HG03045 (cell line): ENCODE results near the gene ZCCHC24.

Experiments used
- ATAC-seq: cut with Tn5 transposase; IDR thresholded peaks from one replicate; pipeline ENCODE4 v1.9.1; 2021; ENCODE audit warnings: mild to moderate bottlenecking, moderate library complexity; ENCODE audit not compliant: unreplicated experiment

The ZCCHC24 gene

DNA sequence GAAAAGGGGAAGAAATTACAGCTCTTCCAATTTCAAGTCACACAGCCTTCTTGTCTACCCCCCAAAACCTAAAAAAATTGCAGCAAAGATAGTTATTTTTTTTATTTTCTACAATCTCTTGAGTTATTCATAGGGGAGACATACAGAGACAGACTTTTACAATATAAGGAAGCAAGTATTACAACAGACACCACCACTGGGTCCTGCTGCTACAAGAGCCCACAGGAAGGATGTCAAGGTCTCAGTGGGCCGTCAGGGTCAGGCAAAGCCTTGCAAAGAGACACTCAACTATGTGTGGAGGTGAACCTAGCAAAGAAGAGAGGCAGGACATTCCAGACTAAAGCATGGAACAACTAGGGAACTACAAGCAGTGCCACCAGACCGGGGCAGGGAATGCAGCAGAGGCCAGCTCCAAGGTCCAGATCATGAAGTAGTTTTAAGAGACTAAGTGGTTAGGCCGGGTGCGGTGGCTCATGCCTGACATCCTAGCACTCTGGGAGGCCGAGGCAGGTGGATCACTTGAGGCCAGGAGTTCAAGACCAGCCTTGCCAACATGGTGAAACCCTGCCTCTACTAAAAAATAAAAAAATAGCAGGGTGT lies 28.2 kb upstream of the ZCCHC24 start:
- ATAC-seq = no peak

DNA sequence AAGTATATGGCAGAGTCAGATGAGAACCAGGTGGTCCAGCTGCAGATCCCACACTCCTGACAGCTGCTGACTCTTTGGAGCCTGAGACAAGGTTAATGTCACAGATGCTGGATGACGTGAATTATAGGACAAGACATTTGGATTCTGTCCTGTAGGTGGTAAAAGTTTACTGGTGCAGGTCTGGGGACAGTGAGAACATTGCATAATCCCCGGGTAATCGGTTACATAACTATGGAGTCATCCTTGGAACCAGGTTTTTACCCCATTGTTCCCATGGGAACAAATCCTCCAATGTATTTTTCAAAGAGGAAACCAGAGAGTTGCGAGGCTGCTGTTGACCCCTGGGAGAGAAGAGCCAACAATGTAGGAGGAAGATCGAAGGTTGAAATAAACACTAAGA lies 27.5 kb upstream of the ZCCHC24 start:
- no peak for ATAC-seq

DNA sequence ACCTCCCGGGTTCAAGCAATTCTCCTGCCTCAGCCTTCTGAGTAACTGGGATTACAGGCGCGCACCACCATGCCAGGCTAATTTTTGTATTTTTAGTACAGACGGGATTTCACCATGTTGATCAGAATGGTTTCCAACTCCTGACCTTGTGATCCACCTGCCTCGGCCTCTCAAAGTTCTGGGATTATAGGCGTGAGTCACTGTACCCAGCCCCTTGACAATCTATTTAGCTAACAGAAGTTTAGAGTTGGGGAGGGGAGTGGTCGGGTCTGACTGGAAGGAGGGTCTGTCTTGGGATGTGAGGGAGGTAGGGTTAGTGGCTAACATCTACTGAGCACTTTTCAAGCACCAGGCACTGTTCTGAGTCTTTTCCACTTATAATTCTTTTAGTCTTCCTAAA lies 27.0 kb upstream of the ZCCHC24 start:
- no peak for ATAC-seq

DNA sequence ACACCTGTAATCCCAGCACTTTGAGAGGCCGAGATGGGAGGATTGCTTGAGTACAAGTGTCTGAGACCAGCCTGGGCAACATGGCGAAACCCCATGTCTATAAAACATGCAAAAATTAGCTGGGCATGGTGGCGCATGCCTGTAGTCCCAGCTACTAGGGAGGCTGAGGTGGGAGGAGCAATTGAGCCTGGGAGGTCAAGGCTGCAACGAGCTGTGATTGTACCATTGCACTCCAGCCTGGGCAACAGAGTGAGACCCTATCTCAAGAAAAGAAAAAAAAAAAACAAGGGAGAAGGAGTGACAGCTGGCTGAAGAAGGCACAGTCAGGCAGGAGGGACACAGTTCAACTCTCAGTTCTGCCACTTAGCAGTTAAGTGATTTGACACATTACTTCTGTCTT lies 26.4 kb upstream of the ZCCHC24 start:
- no peak for ATAC-seq

DNA sequence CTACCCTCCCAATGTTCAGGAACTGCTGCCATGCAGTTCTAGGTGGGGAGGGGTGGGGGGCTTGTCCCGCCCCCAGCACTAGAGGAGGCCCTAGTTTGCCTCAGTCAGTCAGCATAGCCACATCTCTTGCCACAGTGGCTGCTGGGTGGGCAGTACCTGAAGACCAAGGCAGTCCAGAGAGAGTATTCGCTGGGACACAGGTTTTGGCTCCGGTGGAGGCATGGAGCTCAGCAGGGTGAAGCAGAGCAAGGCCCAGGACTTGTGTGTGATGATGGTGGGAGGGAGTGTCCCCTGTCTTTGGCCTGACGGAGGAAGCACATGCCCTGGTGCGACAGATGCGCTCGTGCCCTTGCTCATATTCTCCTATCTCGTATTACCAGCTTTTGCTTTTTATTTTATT lies 24.7 kb upstream of the ZCCHC24 start:
- ATAC-seq = no peak

DNA sequence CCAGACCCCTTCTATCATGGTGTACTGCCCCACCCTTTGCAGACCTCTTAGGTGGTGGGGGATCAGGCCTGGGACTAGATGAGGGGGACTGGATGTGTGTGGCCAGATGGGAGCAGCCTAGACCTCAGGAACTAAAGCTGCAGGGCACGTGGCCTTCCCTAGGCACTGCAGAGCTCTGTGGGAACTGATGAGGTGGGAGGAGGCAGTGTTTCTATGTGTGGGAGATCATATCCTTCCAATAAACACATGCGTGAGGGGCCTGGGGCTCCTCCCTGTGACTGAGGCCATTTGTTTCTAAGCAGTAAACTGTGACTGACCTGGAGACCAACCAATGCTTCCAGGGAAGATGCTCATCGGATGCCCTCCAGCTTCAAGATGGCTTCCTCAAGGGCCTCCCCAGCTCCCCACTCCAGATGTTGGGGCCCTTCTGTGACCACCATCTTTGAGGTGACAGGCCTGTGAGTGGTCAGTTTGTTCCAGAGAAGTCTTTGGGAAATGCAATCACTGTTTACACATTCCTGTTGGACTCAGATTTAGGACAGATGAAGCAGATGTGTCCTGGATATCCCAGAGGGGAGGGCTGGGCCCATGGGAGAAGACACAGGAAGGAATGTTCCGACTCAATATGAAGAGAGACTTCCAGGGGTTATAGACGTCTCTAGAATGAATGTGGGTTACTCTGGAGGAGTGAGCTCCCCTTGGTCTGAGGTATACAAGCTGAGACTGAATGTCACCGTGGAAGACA lies 23.6 kb upstream of the ZCCHC24 start:
- ATAC-seq = no peak

DNA sequence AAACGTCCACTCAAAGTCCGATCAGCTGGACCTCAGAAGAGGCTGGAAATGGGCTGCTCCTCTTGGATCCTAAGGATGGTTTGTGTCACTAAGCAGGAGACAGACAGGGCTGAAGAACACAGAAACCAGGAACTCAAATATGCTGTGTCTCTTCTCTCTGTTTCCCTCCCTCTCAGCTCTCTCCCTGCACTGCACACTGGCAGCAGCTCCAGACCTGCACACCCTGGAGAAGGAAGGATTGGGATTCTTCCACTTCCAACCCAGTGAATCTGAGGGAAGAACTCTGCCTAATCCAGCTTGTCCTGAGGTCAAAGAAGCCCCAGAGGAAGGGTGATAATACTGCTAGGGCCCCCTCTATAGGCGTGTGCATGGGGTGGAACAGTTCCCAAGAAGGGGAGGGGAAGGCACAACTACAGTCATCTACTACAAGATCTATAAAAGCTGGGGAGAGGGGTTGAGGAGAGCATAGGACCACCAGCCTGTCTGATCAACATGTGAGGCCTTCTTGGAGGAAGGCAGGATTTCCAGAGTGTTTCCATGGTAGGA lies 22.7 kb upstream of the ZCCHC24 start:
- no peak for ATAC-seq

DNA sequence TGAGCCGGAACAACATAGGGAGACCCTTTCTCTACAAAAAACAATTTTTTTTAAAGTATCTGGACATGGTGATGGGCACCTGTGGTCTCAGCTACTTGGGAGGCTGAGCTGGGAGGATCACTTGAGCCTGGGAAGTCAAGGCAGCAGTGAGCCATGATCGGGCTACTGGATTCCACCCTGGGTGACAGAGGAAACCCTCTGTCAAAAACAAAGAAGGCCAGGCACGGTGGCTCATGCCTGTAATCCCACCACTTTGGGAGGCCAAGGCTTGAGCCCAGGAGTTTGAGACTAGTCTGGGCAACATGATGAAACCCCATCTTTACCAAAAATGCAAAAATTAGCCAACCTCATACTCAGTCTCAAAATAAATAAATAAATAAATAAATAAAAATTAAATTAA lies 19.9 kb upstream of the ZCCHC24 start:
- ATAC-seq = no peak

DNA sequence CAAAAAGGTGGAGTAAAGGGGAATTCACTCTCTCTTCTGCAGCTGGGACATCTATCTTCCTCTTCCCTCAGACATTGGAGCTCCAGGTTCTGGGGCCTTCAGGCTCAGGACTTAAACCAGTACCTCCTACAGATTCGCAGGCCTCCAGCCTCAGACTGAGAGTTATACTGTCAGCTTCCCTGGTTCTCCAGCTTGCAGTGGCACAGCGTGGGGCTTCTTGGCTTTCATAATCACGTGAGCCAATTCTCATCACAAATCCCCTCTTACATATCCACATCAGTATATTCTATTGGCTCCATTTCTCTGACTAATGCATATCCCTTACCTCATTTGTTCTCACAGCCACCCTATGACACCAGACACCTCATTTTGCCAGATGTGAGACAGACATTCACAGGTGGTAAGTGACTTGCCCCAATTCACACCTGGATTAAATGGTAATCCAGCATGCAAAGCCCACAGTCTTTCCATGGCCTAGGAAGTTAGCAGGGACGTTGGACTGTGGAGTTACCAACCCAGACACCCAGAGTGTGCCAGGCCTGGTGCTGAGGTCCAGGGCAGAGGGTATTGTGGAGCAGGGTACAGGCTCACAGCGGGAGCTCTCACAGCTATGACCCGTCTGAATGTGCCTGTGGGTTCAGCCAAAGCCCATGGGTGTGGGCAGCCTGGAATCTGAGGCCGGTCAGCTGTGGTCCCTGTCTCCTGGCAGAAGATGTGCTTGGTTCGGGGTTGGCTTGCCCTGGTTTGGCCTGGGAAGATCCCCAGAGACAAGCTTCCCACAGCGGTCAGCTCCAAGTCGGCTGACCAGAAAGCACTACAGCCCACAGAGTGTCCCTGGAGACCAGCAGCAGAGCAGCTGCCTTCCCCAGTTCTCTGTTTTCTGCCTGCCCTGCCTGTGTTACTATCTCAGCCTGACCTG lies 18.4 kb upstream of the ZCCHC24 start:
- ATAC-seq = no peak

DNA sequence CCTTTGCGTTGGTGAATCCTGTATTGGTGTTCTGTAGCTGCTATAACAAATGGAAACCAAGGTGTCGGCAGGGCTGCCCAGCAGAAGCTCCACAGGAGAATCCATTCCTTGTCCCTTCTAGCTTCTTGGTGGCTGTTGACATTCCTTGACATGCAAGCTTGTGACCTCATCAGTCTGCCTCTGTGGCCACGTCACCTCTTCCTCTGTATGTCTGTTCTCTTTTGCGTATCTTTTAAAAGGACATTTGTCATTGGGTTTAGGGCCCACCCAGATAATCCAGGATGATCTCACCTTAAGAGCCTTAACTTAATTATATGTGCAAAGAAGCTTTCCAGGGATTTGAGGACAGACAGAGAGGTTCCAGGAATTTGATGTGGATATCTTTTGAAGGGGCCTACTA lies 15.3 kb upstream of the ZCCHC24 start:
- no peak for ATAC-seq

DNA sequence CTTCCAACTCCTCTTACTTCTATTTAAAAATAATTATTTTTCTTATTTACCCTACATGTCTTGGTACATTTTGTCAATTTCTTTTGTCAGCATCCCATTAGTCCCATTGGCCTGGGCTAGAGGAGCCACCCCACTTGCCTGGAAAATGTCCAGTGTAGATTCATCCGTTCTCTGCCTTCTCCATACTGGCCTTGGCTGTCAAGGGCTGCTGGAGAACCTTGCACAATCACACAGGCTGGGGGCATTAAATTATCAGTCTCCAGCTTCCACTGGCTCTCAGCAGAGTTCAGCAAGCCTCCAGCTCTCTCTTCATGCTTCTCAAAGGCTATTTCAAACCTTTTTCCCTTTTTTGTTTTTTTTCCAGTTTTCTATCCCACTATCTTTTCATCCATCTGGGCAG lies 13.8 kb upstream of the ZCCHC24 start:
- ATAC-seq = no peak

DNA sequence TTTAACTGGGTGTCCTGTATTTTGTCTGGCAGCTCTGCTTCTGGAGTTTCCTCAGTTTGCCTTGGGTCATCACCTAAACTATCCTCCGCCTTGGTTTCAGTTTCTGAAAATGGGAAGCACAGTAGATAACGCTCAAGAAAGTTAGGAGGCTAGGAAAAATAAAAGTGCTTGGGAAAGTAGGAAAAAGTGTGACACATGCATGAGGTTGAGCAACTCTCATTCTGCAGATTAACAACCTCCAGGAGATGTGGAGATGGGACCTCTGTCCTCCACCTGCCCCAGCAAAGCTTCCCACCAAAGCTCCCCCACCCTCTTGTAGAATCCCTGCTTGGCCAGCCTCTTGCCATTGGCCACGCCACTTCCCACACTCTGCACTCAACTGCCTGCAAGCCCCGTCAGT lies 13.1 kb upstream of the ZCCHC24 start:
- no peak for ATAC-seq

DNA sequence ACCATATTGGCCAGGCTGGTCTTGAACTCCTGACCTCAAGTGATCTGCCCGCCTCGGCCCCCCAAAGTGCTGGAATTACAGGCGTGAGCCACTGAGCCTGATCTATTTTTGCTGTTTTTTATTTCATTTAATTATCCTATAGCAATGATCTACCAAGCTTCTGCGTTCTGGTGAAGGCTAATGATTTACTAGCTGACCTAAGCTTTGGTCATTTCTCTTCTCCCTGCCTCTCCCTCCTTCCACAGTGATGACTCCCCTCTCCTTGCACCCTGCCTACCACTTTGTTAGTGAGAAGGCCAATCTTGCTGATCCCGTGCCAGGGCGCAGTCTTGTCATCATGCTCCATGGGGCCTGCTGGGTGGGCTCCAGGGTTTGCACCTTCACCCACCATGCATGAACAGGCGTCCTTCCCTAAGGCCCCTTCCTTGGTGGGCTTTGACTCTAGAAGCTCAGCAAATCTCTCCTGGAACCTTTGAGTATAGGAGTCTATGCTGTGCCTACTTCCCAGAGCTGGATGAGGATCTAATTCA lies 11.9 kb upstream of the ZCCHC24 start:
- no peak for ATAC-seq

DNA sequence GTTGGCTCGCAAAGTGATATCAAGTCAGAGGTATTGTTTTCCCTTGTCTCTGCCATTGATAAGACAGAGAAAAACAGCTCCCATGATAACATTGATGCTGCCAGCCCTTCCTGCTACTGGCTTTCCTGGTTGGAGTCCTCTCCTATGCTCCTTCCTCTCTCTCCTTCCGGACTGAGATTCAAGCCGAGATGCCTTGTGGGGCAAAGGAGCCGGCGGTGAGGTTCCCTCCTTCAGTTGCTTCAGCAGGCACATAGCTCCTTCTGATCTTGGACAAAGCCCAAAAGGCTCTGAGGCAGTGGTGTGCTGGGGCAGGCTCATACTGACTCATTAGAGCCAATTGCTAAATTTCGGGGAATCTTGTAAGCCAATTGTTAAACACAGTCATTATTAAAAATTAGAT lies 8.8 kb upstream of the ZCCHC24 start:
- no peak for ATAC-seq

DNA sequence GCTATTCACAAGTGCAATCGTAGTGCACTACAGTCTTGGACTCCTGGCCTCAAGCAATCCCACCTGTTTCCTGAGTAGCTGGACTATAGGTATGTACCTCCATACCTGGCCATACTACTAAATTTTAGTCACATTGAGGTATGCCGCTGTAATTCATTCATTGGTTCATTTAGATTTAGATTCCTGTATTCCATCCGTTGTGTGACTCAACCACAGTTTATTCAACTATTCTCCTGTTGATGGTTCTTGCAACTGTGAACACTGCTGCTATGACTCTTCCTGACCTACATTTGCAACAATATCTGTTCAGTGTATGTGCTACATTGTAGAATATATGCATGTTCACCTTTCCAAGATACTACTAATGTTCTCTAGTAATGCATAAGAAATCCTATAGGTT lies 8.0 kb upstream of the ZCCHC24 start:
- ATAC-seq = no peak

DNA sequence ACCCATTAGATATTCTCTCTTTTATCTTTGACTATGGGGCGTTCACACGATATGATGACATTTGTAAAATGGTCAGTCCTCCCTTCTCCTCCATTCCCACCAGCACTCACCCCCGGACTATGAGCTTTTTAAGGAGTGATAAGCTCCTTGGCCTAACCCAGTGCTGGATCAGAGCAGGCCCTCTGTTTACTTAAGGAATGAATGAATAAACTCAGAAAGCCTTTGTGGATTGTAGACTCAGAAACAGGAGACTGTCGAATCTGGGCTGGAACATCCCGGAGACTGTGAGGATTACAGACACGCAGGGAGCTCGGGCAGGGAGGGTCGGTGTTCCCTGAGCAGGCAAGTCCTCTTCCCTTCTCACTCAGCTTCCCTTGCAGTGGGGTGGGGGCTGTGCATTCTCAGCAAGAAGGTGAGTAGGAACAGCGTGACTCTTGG lies 6.8 kb upstream of the ZCCHC24 start:
- ATAC-seq = no peak

DNA sequence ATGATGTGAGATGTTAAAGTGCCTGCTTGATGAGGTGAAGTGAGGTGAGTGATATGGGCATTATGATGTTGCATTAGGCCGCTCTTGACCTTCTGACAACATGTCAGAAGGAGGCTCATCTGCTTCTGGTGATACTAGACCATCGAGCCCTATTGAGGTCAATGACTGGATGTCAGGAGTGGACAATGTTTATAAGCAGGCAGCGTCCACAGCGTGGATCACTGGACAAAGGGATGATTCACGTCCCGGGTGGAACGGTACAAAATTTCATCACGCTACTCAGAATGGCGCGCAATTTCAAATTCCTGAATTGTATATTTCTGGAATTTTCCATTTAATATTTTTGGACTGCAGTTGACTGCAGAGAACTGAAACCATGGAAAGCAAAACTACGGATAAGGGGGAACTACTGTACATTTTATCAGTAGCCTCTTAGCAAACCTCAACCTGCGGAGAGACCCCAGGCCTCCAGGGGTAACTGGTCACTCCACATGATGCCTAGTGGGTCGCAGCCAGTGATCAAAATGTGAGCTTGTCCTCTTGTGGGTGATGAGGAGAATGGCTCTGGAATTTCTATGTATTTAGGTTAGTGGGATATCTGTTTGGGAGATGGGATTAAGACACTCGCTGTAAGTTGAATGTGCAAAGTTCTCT lies 5.7 kb upstream of the ZCCHC24 start:
- ATAC-seq = no peak

DNA sequence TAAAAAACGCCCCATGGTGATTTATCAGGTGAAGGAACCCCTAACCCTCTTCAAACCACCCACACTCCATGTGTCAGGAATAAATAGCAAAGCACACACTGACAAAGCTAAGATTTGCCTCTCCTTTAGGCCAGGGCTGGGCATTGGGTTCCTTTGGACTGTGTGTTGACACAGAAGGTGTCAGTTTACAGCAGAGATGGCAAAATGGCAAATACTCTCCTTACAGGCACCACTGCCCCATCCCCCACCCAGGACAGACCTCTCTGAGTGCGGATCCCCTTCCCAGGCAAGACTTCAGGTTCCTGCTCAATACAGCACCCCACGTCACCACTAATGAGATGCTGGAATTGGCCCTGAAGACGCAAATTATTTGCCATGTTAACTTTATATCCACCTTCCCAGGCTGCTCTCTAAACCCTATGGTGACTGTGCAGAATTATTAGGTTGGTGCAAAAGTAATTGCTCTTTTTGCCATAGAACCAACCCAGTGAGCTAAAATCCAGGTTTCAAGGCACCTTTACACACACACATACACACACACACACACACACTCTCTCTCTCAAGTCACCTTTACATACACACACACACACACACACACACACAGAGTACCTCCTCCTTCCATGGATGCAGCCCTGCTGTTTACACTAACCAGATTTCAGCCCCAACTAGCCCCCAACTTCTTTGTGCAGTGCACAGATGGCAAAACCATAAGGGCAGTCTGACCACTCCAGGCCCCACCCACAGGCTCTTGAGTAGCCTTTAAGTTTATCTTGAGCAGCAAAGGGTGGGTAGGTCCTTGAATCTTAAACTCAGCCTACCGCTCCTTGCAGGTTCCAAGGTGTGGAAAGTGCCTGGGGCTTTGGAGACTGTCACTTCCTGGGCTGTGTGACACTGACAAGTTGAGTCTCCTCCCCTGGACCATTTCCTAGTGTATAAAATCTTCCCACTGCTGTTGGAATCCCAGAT lies 4.0 kb upstream of the ZCCHC24 start:
- no peak for ATAC-seq

DNA sequence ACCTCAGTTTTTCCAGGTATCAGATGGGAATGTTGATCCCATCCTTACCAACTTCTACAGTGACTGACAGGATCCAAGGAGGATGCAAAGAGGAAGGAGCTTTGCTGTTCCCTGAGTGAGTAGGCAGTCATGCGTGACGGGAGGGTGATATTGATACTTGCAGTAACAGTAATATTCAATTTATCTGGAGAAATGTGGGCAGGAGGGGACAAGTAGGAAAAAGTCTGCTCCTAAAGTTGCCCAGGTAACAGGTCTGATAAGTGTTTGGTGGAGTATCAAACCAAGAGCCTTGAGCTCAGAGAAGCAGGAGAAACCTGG lies 3.3 kb upstream of the ZCCHC24 start:
- no peak for ATAC-seq
